CD14-positive monocyte (primary cell): Measurements from ENCODE around the gene CYP3A5. TPM values are rescaled to one million over a fixed set of nuclear protein-coding genes. Genes with fewer than 3 reads are reported as not detected.
"Not testable (repeated sequence)": the region's sequence is repeated elsewhere in the genome, so short reads cannot be mapped to it uniquely, and the experiment has no call there.

Experiments
- DNase-seq, 3 donors: peaks; one replicate each; pipeline ENCODE4 v3.0.0-alpha.2; 2011 to 2022
- H2AFZ ChIP-seq: 2 replicates; pipeline ENCODE4 v1.6.0; 2012; ENCODE audit warnings: mild to moderate bottlenecking, low read depth, low read length, inconsistent platforms; ENCODE audit not compliant: insufficient read depth, poor library complexity, severe bottlenecking
- H3K27ac ChIP-seq, 2 donors: 1 replicate in 1 of 2; 2 replicates in 1 of 2; pipeline ENCODE4 v1.5.1; 2012 to 2013; ENCODE audit warnings: low read length in 2 of 2, control low read depth in 1 of 2, inconsistent platforms in 1 of 2, low read depth in 1 of 2, mild to moderate bottlenecking in 1 of 2
- H3K27me3 ChIP-seq, 2 donors: one replicate each; pipeline versions ENCODE4 v1.6.0 to v1.6.1; 2011 to 2013; ENCODE audit warnings: low read length in 2 of 2; ENCODE audit not compliant: control insufficient read depth in 2 of 2, insufficient read depth in 2 of 2
- H3K36me3 ChIP-seq, 2 donors: replicated peaks in 1 of 2; 1 replicate in 1 of 2; 2 replicates in 1 of 2; pipeline versions ENCODE4 v1.5.1 to v1.6.1; 2012 to 2013; ENCODE audit warnings: low read length in 2 of 2, control low read depth in 1 of 2, inconsistent platforms in 1 of 2, mild to moderate bottlenecking in 1 of 2; ENCODE audit not compliant: insufficient read depth in 2 of 2, control insufficient read depth in 1 of 2
- H3K4me1 ChIP-seq, 2 donors: 1 replicate in 1 of 2; 2 replicates in 1 of 2; pipeline versions ENCODE4 v1.5.1 to v1.6.1; 2012 to 2013; ENCODE audit warnings: low read length in 2 of 2, control low read depth in 1 of 2, inconsistent platforms in 1 of 2, mild to moderate bottlenecking in 1 of 2, moderate library complexity in 1 of 2; ENCODE audit not compliant: insufficient read depth in 2 of 2, control insufficient read depth in 1 of 2
- H3K4me2 ChIP-seq: replicated peaks from 2 replicates; pipeline ENCODE3; 2012; ENCODE audit warnings: low read length, moderate library complexity, mild to moderate bottlenecking; ENCODE audit not compliant: poor library complexity, severe bottlenecking; ENCODE audit errors: extremely low read depth
- H3K4me3 ChIP-seq, 3 experiments: fragments of 200-600 bp in 1 of 3; sonication (generic) in 1 of 3; replicated peaks in 1 of 3; 1 replicate in 2 of 3; 2 replicates in 1 of 3; pipeline ENCODE4 v1.5.1; 2011 to 2013; ENCODE audit warnings: low read length in 3 of 3, mild to moderate bottlenecking in 3 of 3, control low read depth in 2 of 3, low read depth in 2 of 3, inconsistent platforms in 1 of 3, moderate library complexity in 1 of 3
- H3K79me2 ChIP-seq: 2 replicates; pipeline ENCODE4 v1.6.0; 2012; ENCODE audit warnings: mild to moderate bottlenecking, control low read depth, inconsistent platforms, low read length, moderate library complexity; ENCODE audit not compliant: insufficient read depth
- H3K9ac ChIP-seq: 2 replicates; pipeline ENCODE4 v1.6.0; 2017; ENCODE audit warnings: low read length, mild to moderate bottlenecking; ENCODE audit not compliant: insufficient read depth, poor library complexity, severe bottlenecking
- H3K9me3 ChIP-seq, 2 donors: replicated peaks in 1 of 2; 1 replicate in 1 of 2; 2 replicates in 1 of 2; pipeline versions ENCODE4 v1.5.1 to v1.6.1; 2012 to 2013; ENCODE audit warnings: low read length in 2 of 2, control low read depth in 1 of 2; ENCODE audit not compliant: control insufficient read depth in 1 of 2, insufficient read depth in 1 of 2
- H4K20me1 ChIP-seq: 2 replicates; pipeline ENCODE4 v1.6.0; 2012; ENCODE audit warnings: mild to moderate bottlenecking, low read length, control low read depth, moderate library complexity; ENCODE audit not compliant: insufficient read depth
- H3K27ac Mint-ChIP-seq, 7 donors: one replicate each; pipeline ENCODE4 v1.8.0; 2020; ENCODE audit warnings: mild to moderate bottlenecking in 7 of 7, mixed read lengths in 7 of 7, moderate library complexity in 6 of 7, inconsistent platforms in 2 of 7
- H3K27me3 Mint-ChIP-seq, 3 donors: one replicate each; pipeline ENCODE4 v1.8.0; 2021 to 2022; ENCODE audit warnings: low read depth in 3 of 3, mild to moderate bottlenecking in 3 of 3, mixed read lengths in 3 of 3, moderate library complexity in 3 of 3, inconsistent platforms in 1 of 3
- H3K36me3 Mint-ChIP-seq, 2 donors: one replicate each; pipeline ENCODE4 v1.8.0; 2020; ENCODE audit warnings: mixed read lengths in 2 of 2, inconsistent platforms in 1 of 2, mild to moderate bottlenecking in 1 of 2
- H3K4me1 Mint-ChIP-seq: one replicate; pipeline ENCODE4 v1.8.0; 2020; ENCODE audit warnings: mild to moderate bottlenecking, mixed read lengths
- H3K4me3 Mint-ChIP-seq, 2 donors: one replicate each; pipeline ENCODE4 v1.8.0; 2020; ENCODE audit warnings: mild to moderate bottlenecking in 2 of 2, mixed read lengths in 2 of 2, moderate library complexity in 1 of 2
- H3K9me3 Mint-ChIP-seq, 7 donors: one replicate each; pipeline ENCODE4 v1.8.0; 2020 to 2022; ENCODE audit warnings: mixed read lengths in 7 of 7, mild to moderate bottlenecking in 6 of 7, moderate library complexity in 6 of 7, inconsistent platforms in 2 of 7
- WGBS: methylation state at CpG from one replicate; pipeline ENCODE4 v1.1.5; 2013; ENCODE audit warnings: missing lambda C conversion rate; ENCODE audit not compliant: insufficient coverage; 5-methylcytosine and 5-hydroxymethylcytosine counted together
- intact Hi-C, 2 donors: fragments of 100-400 bp; cut with micrococcal nuclease; formaldehyde crosslinking; loops; one replicate each; pipeline versions ENCODE4 v1.15.0 to v1.15.1; 2023
- polyA plus RNA-seq, 3 donors: library from polyadenylated mRNA; depleted of rRNA in 1 of 3; unstranded in 2 of 3; stranded (reverse) in 1 of 3; fragments of 300-500 nt in 2 of 3; fragments of >200 nt in 1 of 3; fragmentation: Illumina TruSeq in 2 of 3; gene quantifications; 1 replicate in 2 of 3; 2 replicates in 1 of 3; pipeline ENCODE4 v1.2.3, GENCODE V29; 2012 to 2021
- TF ChIP-seq, protein P1 (sequence below): fragments of 200-600 bp; IDR thresholded peaks from one replicate; pipeline ENCODE4 v1.8.0; 2022; ENCODE audit warnings: antibody characterized with exemption, mild to moderate bottlenecking

The CYP3A5 gene
- polyA plus RNA-seq, 3 donors: 0.05 TPM; not detected in 2

DNA sequence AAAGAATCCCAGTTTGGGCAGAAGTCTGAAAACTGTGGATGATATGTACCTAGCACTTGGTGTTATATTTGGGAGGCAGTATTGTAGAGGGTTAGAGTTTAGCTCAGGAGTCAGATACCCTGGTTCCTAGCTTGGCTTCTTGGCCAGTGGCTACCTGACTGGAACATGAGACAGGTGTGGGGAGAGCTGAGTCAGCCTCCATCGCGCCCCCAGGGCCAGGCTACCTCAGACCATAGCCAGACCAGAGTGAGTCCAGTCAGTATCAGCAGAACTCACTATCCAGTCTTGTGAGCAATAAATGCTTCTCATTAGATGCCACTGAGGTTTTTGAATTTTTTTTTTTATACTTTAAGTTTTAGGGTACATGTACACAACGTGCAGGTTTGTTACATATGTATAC is 26.0 kb downstream of the CYP3A5 start:
- Mint-ChIP-seq H3K9me3 (peaks cover 4 to 20% (median 7%) of the 10 kb centered on the region in 7 donors), H3K27ac (peak overlapping the region in 1 of 7 donors; percentile 55), H3K4me3 (no peak overlapping the region), H3K36me3 (peaks cover 5 to 7% of the 10 kb centered on the region in 2 donors), H3K4me1 (no peaks in the 10 kb centered on the region), H3K27me3 (peaks cover 0 to 2% (median 1%) of the 10 kb centered on the region in 3 donors)
- Histone ChIP-seq H3K4me3 (no peak overlapping the region), H3K9me3 (no peaks in the 10 kb centered on the region), H3K36me3 (no peaks in the 10 kb centered on the region), H4K20me1 (no peaks in the 10 kb centered on the region), H3K4me2 (no peak overlapping the region), H2AFZ (no peak overlapping the region), H3K79me2 (no peaks in the 10 kb centered on the region), H3K27ac (no peak overlapping the region), H3K4me1 (no peaks in the 10 kb centered on the region), H3K27me3 (no peaks in the 10 kb centered on the region), H3K9ac (no peak overlapping the region)
- intact Hi-C loops: no loop called here
- DNase-seq: no peak
- 90% methylated on average over 2 of the region's 3 CpGs for WGBS
- TF ChIP-seq, protein P1, sequence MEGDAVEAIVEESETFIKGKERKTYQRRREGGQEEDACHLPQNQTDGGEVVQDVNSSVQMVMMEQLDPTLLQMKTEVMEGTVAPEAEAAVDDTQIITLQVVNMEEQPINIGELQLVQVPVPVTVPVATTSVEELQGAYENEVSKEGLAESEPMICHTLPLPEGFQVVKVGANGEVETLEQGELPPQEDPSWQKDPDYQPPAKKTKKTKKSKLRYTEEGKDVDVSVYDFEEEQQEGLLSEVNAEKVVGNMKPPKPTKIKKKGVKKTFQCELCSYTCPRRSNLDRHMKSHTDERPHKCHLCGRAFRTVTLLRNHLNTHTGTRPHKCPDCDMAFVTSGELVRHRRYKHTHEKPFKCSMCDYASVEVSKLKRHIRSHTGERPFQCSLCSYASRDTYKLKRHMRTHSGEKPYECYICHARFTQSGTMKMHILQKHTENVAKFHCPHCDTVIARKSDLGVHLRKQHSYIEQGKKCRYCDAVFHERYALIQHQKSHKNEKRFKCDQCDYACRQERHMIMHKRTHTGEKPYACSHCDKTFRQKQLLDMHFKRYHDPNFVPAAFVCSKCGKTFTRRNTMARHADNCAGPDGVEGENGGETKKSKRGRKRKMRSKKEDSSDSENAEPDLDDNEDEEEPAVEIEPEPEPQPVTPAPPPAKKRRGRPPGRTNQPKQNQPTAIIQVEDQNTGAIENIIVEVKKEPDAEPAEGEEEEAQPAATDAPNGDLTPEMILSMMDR: no peak

DNA sequence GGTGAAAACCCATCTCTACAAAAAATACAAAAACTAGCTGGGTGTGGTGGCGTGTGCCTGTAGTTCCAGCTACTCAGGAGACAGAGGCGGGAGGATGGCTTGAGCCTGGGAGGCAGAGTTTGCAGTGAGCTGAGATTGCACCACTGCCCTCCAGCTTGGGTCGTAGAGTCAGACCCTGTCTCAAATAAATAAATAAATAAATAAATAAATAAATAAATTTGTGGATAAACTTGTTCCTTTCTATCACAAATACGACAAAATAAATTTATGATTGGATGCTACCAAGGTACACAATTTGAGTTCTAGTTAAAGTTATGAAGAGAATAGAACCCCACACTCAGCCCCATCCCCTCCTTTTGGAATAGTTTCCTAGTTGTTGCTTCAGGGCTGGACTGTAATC is 26.5 kb downstream of the CYP3A5 start:
- H3K4me3 Mint-ChIP-seq, H3K4me1 Mint-ChIP-seq, H3K9me3 ChIP-seq, H4K20me1 ChIP-seq, H3K36me3 ChIP-seq, H3K9ac ChIP-seq, H3K36me3 Mint-ChIP-seq, H3K27ac ChIP-seq, H3K4me1 ChIP-seq, H3K4me2 ChIP-seq, H3K27me3 Mint-ChIP-seq, H2AFZ ChIP-seq, intact Hi-C loops, H3K27me3 ChIP-seq, H3K79me2 ChIP-seq, H3K4me3 ChIP-seq, DNase-seq: not testable (repeated sequence)
- Mint-ChIP-seq H3K9me3 (peaks cover under 1 to 19% (median 7%) of the 10 kb centered on the region in 7 donors), H3K27ac (peak overlapping the region in 1 of 7 donors; percentile 55)
- no CpG with 5 or more reads among the region's 4 CpGs for WGBS
